Measurements from ENCODE around the gene ZNF423.

Gene ZNF423

GRCh38 chr16:49552313-49552928 is 303.5 kb downstream of the ZNF423 start:
- DNase-seq (ENCODE audit: low read depth), result no peak

- DNase-seq (ENCODE audit: low read depth), result no peak
Observed at GRCh38 chr16:49550666-49551065, 305.2 kb downstream of the ZNF423 start.

- DNase-seq (ENCODE audit: low read depth), result no peak
Observed at GRCh38 chr16:49550140-49550539, 305.8 kb downstream of the ZNF423 start.

GRCh38 chr16:49548325-49548970 is 307.5 kb downstream of the ZNF423 start:
- no peak for DNase-seq (ENCODE audit: low read depth)

GRCh38 chr16:49547448-49547847 is 308.5 kb downstream of the ZNF423 start:
- no peak for DNase-seq (ENCODE audit: low read depth)

- DNase-seq (ENCODE audit: low read depth), result no peak
Observed at GRCh38 chr16:49546735-49547134, 309.2 kb downstream of the ZNF423 start.

- no peak for DNase-seq (ENCODE audit: low read depth)
Observed at GRCh38 chr16:49545741-49546448, 310.0 kb downstream of the ZNF423 start.

- no peak for DNase-seq (ENCODE audit: low read depth)
Observed at GRCh38 chr16:49545243-49545642, 310.7 kb downstream of the ZNF423 start.

- DNase-seq (ENCODE audit: low read depth), result no peak
Observed at GRCh38 chr16:49544828-49545227, 311.1 kb downstream of the ZNF423 start.

- no peak for DNase-seq (ENCODE audit: low read depth)
Observed at GRCh38 chr16:49543631-49543946, 312.3 kb downstream of the ZNF423 start.

GRCh38 chr16:49542946-49543630 is 312.8 kb downstream of the ZNF423 start:
- no peak for DNase-seq (ENCODE audit: low read depth)

- DNase-seq (ENCODE audit: low read depth), result no peak
Observed at GRCh38 chr16:49542391-49542891, 313.5 kb downstream of the ZNF423 start.

GRCh38 chr16:49540836-49541235 is 315.1 kb downstream of the ZNF423 start:
- no peak for DNase-seq (ENCODE audit: low read depth)

GRCh38 chr16:49539758-49540157 is 316.2 kb downstream of the ZNF423 start:
- no peak for DNase-seq (ENCODE audit: low read depth)

- no peak for DNase-seq (ENCODE audit: low read depth)
Observed at GRCh38 chr16:49537924-49538459, 317.9 kb downstream of the ZNF423 start.

- no peak for DNase-seq (ENCODE audit: low read depth)
Observed at GRCh38 chr16:49534901-49535610, 320.9 kb downstream of the ZNF423 start.

GRCh38 chr16:49533422-49533821 is 322.5 kb downstream of the ZNF423 start:
- no peak for DNase-seq (ENCODE audit: low read depth)

GRCh38 chr16:49532873-49533272 is 323.0 kb downstream of the ZNF423 start:
- DNase-seq (ENCODE audit: low read depth), result no peak

GRCh38 chr16:49531931-49532840 is 323.7 kb downstream of the ZNF423 start:
- DNase-seq (ENCODE audit: low read depth), result no peak

- no peak for DNase-seq (ENCODE audit: low read depth)
Observed at GRCh38 chr16:49531425-49531824, 324.5 kb downstream of the ZNF423 start.
